Stromal cell of bone marrow (primary cell): ENCODE measurements around the gene CXCR2.

Experiments
- DNase-seq: peaks from one replicate; pipeline ENCODE4 v3.0.0-alpha.2; 2012; ENCODE audit warnings: low read depth

CXCR2 gene

GRCh38 chr2:218186355-218186766 is 60.5 kb downstream of the CXCR2 start:
- peak; percentile 54 for DNase-seq
